Measurements from ENCODE around the gene ASIC2.

The ASIC2 gene

GRCh38 chr17:32964541-32964940 lies 328.6 kb downstream of the ASIC2 start:
- Histone ChIP-seq H3K79me2 (ENCODE audit: control insufficient read depth, low read length) (no peaks in the 10 kb centered on the region), H3K9me2 (replicated peaks; ENCODE audit: control insufficient read depth, low read length) (no peaks in the 10 kb centered on the region), H3K9me3 (ENCODE audit: control insufficient read depth, insufficient read depth, low read length) (no peaks in the 10 kb centered on the region), H3F3A (ENCODE audit: control insufficient read depth, insufficient read depth) (no peaks in the 10 kb centered on the region), H3K4me3 (ENCODE audit: low read length) (no peak overlapping the region), H3K36me3 (ENCODE audit: control insufficient read depth, low read length) (no peaks in the 10 kb centered on the region), H4K20me1 (ENCODE audit: control insufficient read depth, insufficient read depth, low read depth, low read length) (no peaks in the 10 kb centered on the region), H3K27me3 (ENCODE audit: control insufficient read depth, low read length) (no peaks in the 10 kb centered on the region), H3K27ac (ENCODE audit: low read depth, low read length) (no peak overlapping the region), H3K4me1 (ENCODE audit: control insufficient read depth, low read length) (no peaks in the 10 kb centered on the region), H3K4me2 (ENCODE audit: low read length) (no peak overlapping the region)
- TF ChIP-seq CTCF (IDR thresholded peaks at IDR 0.05; ENCODE audit: low read depth, low read length, poor library complexity, severe bottlenecking) (no peak), EZH2phosphoT487 (IDR thresholded peaks at IDR 0.05; ENCODE audit: borderline replicate concordance, low read length) (no peak)
